Thyroid gland (tissue), 4 donors: ENCODE measurements around the gene BCKDK. TPM values are rescaled to one million over a fixed set of nuclear protein-coding genes. Genes with fewer than 3 reads are reported as not detected.
A peak's percentile ranks its signal among the peaks of the same experiment; 100 is the strongest.

Experiments used
- DNase-seq, 2 donors: peaks; one replicate each; pipeline ENCODE4 v3.0.0-alpha.2; 2019
- H3K27ac ChIP-seq, 3 donors: fragments of 200-600 bp; sonication (generic); 1 replicate in 2 of 3; 2 replicates in 1 of 3; pipeline ENCODE4 v1.5.1; 2016 to 2019; ENCODE audit warnings: mild to moderate bottlenecking in 1 of 3, moderate library complexity in 1 of 3
- H3K27me3 ChIP-seq: fragments of 200-600 bp; sonication (generic); one replicate; pipeline ENCODE4 v1.5.1; 2019
- H3K36me3 ChIP-seq, 2 donors: fragments of 200-600 bp; sonication (generic); one replicate each; pipeline ENCODE4 v1.5.1; 2016 to 2019
- H3K4me1 ChIP-seq, 2 donors: fragments of 200-600 bp; sonication (generic); one replicate each; pipeline ENCODE4 v1.5.1; 2017 to 2019
- H3K4me3 ChIP-seq, 3 donors: fragments of 200-600 bp; sonication (generic); replicated peaks in 1 of 3; 1 replicate in 2 of 3; 2 replicates in 1 of 3; pipeline ENCODE4 v1.5.1; 2016; ENCODE audit warnings: mild to moderate bottlenecking in 1 of 3
- H3K9me3 ChIP-seq: fragments of 200-600 bp; sonication (generic); one replicate; pipeline ENCODE4 v1.5.1; 2017
- CTCF ChIP-seq, 6 experiments: fragments of 200-600 bp in 3 of 6; fragments of 450-650 bp in 3 of 6; sonication (generic) in 3 of 6; IDR thresholded peaks; one replicate each; pipeline ENCODE4 v1.5.1; 2016 to 2019; ENCODE audit warnings: antibody characterized with exemption in 6 of 6, mild to moderate bottlenecking in 2 of 6, inconsistent platforms in 1 of 6, moderate library complexity in 1 of 6
- POLR2A ChIP-seq, 2 donors: fragments of 450-650 bp; IDR thresholded peaks; one replicate each; pipeline ENCODE4 v1.6.1; 2017; ENCODE audit warnings: antibody characterized with exemption in 2 of 2, mild to moderate bottlenecking in 2 of 2, moderate library complexity in 1 of 2
- WGBS, 2 donors: methylation state at CpG; one replicate each; pipeline ENCODE4 v1.1.5; 2017; 5-methylcytosine and 5-hydroxymethylcytosine counted together
- intact Hi-C: fragments of 100-400 bp; cut with DNase I; formaldehyde crosslinking; loops from one replicate; pipeline ENCODE4 v1.15.1; 2023
- total RNA-seq, 4 donors: library from RNA; depleted of rRNA; stranded (reverse); fragments of >200 nt; gene quantifications; one replicate each; pipeline ENCODE4 v1.2.3, GENCODE V29; 2016

The BCKDK gene
- total RNA-seq, 4 donors from 2014 or later, result 30.1 to 52.0 (median 40.5) TPM

- intact Hi-C loops, result no loop called here
- Histone ChIP-seq H3K27ac (peak overlapping the region; percentile 76 to 96 (median 92)), H3K36me3 (peaks cover 11 to 29% of the 10 kb centered on the region in 2 donors)
Observed at GRCh38 chr16:31130336-31130891, 22.2 kb downstream of the BCKDK start.

DNA sequence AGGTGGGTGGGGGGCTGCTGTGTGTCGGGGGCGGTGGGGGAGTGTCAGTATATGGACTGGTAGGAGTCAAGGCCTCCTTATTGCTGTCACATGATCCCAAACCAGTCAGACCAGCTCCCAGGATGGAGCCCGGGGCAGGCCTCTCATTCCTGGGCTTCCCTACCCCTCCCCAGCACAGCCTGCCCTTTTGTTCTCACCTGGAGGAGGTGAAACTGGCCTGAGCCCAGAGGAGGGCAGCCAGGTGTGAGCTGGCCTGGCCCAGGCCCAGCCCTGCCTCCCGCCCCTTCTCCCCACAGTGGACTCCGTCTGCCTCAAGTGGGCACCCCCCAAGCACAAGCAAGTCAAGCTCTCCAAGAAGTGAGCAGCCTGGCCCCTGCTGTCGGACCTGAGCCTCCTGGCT lies 22.7 kb downstream of the BCKDK start:
- Histone ChIP-seq H3K27ac (peak overlapping the region; percentile 76 to 96 (median 92)), H3K27me3 (no peaks in the 10 kb centered on the region), H3K9me3 (no peaks in the 10 kb centered on the region), H3K4me1 (peaks cover 68 to 76% of the 10 kb centered on the region in 2 donors), H3K36me3 (peaks cover 11 to 29% of the 10 kb centered on the region in 2 donors), H3K4me3 (no peak overlapping the region)
- TF ChIP-seq POLR2A (IDR thresholded peaks at IDR 0.05) (peak in 1 of 2 donors; percentile 26), CTCF (IDR thresholded peaks at IDR 0.05) (peak in 1 of 6 experiments; percentile 23)
- WGBS, 2 donors, result 17 to 41% methylated on average over 4 to 5 of the region's 6 CpGs
- DNase-seq, result peak; percentile 99
- intact Hi-C loops, result no loop called here

More at GRCh38 chr16:31130336-31130891, 22.2 kb downstream of the BCKDK start:
- no peaks in the 10 kb centered on the region for H3K27me3 ChIP-seq
- 43 to 51% methylated on average over 3 of the region's 10 CpGs for WGBS, 2 donors
- H3K4me3 ChIP-seq, result no peak overlapping the region
- H3K9me3 ChIP-seq, result no peaks in the 10 kb centered on the region
- peak; percentile 43 to 48 for DNase-seq
- peaks cover 67 to 73% of the 10 kb centered on the region in 2 donors for H3K4me1 ChIP-seq
- TF ChIP-seq CTCF (IDR thresholded peaks at IDR 0.05) (no peak), POLR2A (IDR thresholded peaks at IDR 0.05) (no peak)

GRCh38 chr16:31131416-31131815 lies 23.2 kb downstream of the BCKDK start:
- Histone ChIP-seq H3K4me1 (peaks cover 72 to 79% of the 10 kb centered on the region in 2 donors), H3K36me3 (peaks cover 11 to 29% of the 10 kb centered on the region in 2 donors), H3K27me3 (no peaks in the 10 kb centered on the region), H3K27ac (peak overlapping the region; percentile 75 to 96 (median 92)), H3K4me3 (no peak overlapping the region), H3K9me3 (no peaks in the 10 kb centered on the region)
- intact Hi-C loops, result no loop called here
- no peak for TF ChIP-seq POLR2A (IDR thresholded peaks at IDR 0.05)
- 62 to 66% methylated on average over 10 to 11 of the region's 11 CpGs for WGBS, 2 donors
- DNase-seq, result peak in 1 of 2 donors; percentile 22

DNA sequence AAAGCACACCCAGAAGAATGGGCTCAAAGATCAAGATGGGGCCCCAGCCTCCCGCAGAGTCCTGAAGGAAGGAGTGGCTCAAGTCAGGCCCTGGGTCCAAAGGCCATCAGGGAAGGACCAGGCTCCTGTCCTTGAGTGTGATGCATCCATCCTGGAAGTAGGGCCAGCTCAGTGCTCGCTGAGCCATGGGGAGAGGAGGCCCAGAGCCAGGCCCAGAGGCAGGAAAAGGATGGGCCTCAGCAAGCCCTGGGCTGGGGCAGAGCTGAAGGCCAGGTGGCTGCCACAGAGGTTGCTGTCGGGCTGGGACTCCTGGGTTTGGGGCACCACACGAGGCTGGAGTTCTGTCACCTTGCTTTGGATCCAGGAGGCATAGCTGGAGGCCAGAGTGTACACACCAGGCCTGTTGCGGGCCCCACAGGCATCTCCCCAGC lies 23.7 kb downstream of the BCKDK start:
- TF ChIP-seq POLR2A (IDR thresholded peaks at IDR 0.05) (no peak), CTCF (IDR thresholded peaks at IDR 0.05) (no peak)
- no peaks in the 10 kb centered on the region for H3K9me3 ChIP-seq
- DNase-seq, result peak in 1 of 2 donors; percentile 35
- WGBS, 2 donors, result 78% methylated on average over 3 to 5 of the region's 5 CpGs
- peaks cover 68 to 74% of the 10 kb centered on the region in 2 donors for H3K4me1 ChIP-seq
- H3K27me3 ChIP-seq, result no peaks in the 10 kb centered on the region
- intact Hi-C loops, result no loop called here
- peak overlapping the region; percentile 75 to 96 (median 92) for H3K27ac ChIP-seq
- peaks cover 11 to 29% of the 10 kb centered on the region in 2 donors for H3K36me3 ChIP-seq
- no peak overlapping the region for H3K4me3 ChIP-seq

DNA sequence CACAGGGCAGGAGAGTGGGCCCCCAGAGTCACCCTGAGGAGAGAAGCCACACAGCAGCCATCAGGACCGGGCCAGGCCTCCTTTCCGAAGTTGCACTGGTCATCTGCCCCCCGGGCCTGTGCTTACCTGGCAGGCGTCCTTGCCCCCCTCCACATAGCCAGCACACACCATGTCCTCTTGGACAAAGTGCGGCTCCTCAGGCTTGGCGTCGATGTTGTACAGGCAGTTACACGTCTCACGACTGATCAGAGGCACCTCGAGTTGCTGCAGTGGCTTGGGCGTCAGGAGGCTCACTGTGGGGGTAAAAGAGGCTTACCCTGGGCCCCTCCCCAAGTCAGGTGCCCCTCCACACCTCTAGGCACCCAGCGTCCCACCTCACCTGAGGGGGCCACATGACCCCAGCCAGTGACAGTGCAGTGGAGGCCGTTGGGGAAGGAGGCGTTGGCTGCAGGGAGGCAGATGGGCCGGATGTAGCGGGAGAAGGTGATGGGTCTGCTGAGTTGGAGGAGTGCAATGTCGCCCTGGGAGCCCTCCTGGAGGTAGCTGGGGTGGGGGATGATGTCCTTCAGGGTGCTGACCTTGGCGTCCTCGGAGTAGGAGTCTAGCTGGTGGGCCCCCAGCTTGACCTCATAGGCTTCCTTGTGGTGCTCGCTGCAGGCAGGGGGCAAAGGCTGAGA lies 24.3 kb downstream of the BCKDK start:
- no peak for DNase-seq
- H3K36me3 ChIP-seq, result peaks cover 11 to 24% of the 10 kb centered on the region in 2 donors
- H3K9me3 ChIP-seq, result no peaks in the 10 kb centered on the region
- no peak for TF ChIP-seq CTCF (IDR thresholded peaks at IDR 0.05)
- no peak for TF ChIP-seq POLR2A (IDR thresholded peaks at IDR 0.05)
- peak overlapping the region in 2 of 3 donors; percentile 92 to 96 for H3K27ac ChIP-seq
- 87 to 88% methylated on average over 20 of the region's 20 CpGs for WGBS, 2 donors
- H3K4me3 ChIP-seq, result no peak overlapping the region
- no peaks in the 10 kb centered on the region for H3K27me3 ChIP-seq
- H3K4me1 ChIP-seq, result peaks cover 64 to 69% of the 10 kb centered on the region in 2 donors
- intact Hi-C loops, result no loop called here
